ENCODE results near the gene CFAP299.
"Not testable (repeated sequence)": the region's sequence is repeated elsewhere in the genome, so short reads cannot be mapped to it uniquely, and the experiment has no call there.

CFAP299 gene

GRCh38 chr4:80610845-80611677 is 275.5 kb downstream of the CFAP299 start:
- DNase-seq (ENCODE audit: low read depth) = peak; percentile 16

DNA sequence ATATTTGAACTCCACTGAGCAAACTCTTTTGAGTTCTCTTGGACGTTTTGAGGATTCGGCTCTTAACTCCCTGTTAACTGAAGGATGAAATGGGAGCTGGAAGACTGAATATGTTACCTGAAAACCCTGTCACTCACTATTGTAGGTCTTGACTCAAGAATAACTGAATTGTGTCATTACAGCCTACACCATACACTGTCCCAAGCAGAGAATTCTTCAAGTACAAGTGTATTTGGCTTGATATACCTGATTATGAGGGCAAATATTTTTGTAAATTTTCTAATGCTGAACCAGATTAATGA is 276.1 kb downstream of the CFAP299 start:
- no peak for DNase-seq (ENCODE audit: low read depth)

- DNase-seq (ENCODE audit: low read depth) = no peak
These were observed 277.9 kb downstream of the CFAP299 start for GRCh38 chr4:80613470-80613869.

GRCh38 chr4:80614319-80614718 is 278.8 kb downstream of the CFAP299 start:
- no peak for DNase-seq (ENCODE audit: low read depth)

GRCh38 chr4:80615099-80615498 is 279.6 kb downstream of the CFAP299 start:
- DNase-seq (ENCODE audit: low read depth) = no peak

DNA sequence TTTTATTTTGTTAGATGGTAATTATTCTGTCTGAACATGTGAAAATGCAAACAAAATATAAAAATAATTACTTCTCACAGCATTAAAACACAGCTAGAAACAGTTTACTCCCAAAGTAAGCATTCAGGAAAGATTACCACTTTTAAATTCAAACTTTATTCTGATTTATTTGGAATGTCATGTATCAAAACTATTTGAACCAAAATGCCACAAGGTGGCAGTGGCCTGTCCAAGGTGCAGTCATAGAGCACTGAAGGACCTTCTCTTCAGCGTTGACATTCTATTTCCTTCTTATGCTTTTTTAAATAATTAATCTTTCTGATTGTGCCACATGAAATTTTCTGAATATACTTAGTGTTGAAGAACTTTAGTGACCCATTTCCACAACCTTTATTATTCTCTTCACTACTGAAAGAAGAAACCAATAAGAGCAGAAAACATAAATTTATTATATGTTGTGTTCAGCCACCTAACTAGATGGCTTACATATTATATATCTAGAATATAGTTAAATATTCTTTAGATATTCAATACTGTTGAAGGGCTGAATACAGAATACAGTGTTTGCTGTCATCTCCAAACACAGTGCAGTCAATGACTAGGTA is 283.6 kb downstream of the CFAP299 start:
- peak; percentile 0 for DNase-seq (ENCODE audit: low read depth)

DNA sequence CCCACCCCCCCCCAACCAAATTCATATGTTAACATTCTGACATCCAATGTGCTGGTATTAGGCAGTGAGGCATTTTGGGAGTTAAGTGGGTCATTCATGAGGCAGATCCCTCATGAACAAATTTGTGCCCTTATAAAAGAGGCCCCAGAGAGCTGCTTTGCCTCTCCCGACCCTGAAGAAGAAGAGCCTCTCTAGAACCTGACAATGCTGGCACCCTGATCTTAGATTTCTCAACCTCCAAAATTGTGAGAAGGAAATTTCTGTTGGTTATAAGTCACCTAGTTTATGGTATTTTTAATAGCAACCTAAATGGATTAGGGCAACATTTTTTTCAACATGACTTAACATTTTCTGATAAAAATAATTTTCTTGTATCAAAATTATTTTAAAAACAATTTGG is 296.3 kb downstream of the CFAP299 start:
- DNase-seq (ENCODE audit: low read depth) = no peak

- no peak for DNase-seq (ENCODE audit: low read depth)
These were observed 301.7 kb downstream of the CFAP299 start for GRCh38 chr4:80637190-80637589.

GRCh38 chr4:80646061-80646460 is 310.5 kb downstream of the CFAP299 start:
- DNase-seq (ENCODE audit: low read depth) = no peak

- DNase-seq (ENCODE audit: low read depth) = no peak
These were observed 320.1 kb downstream of the CFAP299 start for GRCh38 chr4:80655662-80656061.

GRCh38 chr4:80670118-80670517 is 334.6 kb downstream of the CFAP299 start:
- DNase-seq (ENCODE audit: low read depth) = not testable (repeated sequence)

DNA sequence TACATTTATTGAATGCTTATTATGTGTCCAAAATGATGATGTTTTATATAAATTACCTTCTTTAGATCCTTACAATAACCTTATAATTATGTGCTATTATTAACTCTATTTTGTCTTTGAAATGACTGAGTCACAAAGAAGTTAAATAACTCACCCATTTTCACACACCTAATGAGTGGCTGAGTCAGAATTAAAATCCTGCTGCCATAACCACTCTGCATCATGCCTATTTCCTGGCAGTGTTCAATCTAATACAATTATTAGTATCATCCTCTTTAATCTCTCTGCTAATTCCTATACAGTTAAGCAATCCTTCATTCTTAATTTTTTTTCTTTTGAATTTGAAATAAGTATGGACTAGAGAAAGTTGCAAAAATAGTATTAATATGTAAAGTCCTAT is 342.9 kb downstream of the CFAP299 start:
- DNase-seq (ENCODE audit: low read depth) = no peak

DNA sequence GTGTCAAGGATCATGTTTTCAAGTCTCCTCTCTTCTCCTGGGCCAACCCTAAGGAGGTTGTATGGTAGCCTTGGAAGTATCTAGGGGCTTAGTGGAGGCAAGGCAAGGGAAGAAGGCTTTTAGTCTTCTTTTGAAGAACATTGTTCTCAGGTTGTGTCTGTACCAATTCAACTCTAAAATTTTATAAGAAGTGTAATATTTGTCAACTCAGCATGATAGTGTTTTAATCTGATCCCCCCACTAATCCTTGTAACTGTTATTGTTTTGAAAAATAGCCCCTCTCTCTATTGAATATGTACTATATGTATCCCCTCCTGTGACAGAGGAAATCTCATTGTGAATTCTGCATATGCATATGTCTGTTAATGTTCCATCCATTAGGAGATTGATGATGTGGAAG is 345.4 kb downstream of the CFAP299 start:
- no peak for DNase-seq (ENCODE audit: low read depth)

- DNase-seq (ENCODE audit: low read depth) = no peak
These were observed 349.7 kb downstream of the CFAP299 start for GRCh38 chr4:80685214-80685613.

DNA sequence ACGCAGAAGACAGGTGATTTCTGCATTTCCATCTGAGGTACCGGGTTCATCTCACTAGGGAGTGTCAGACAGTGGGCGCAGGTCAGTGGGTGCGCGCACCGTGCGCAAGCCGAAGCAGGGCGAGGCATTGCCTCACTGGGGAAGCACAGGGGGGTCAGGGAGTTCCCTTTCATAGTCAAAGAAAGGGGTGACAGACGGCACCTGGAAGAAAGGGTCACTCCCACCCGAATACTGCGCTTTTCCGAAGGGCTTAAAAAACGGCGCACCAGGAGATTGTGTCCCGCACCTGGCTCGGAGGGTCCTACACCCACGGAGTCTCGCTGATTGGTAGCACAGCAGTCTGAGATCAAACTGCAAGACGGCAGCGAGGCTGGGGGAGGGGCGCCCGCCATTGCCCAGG is 352.2 kb downstream of the CFAP299 start:
- not testable (repeated sequence) for DNase-seq (ENCODE audit: low read depth)

- no peak for DNase-seq (ENCODE audit: low read depth)
These were observed 358.6 kb downstream of the CFAP299 start for GRCh38 chr4:80694171-80694570.

DNA sequence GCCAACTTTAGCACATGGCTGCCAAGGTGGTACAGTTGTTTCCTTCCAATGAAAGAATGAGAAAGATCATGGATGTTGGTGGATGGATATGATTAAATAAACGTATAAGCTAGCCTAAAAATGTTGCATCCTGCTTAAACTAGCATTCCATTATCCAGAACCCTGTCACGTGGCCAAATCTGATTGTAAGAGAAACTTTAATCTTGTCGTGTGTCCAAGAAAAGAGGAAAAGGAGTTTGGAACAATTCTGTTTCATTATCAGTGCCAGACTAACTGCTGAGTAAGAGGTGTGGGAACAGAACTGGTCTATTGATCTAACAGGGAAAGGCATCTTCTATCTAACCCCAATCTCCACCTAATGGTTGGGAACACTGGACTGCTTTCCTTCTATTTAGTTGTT is 369.8 kb downstream of the CFAP299 start:
- DNase-seq (ENCODE audit: low read depth) = no peak

DNA sequence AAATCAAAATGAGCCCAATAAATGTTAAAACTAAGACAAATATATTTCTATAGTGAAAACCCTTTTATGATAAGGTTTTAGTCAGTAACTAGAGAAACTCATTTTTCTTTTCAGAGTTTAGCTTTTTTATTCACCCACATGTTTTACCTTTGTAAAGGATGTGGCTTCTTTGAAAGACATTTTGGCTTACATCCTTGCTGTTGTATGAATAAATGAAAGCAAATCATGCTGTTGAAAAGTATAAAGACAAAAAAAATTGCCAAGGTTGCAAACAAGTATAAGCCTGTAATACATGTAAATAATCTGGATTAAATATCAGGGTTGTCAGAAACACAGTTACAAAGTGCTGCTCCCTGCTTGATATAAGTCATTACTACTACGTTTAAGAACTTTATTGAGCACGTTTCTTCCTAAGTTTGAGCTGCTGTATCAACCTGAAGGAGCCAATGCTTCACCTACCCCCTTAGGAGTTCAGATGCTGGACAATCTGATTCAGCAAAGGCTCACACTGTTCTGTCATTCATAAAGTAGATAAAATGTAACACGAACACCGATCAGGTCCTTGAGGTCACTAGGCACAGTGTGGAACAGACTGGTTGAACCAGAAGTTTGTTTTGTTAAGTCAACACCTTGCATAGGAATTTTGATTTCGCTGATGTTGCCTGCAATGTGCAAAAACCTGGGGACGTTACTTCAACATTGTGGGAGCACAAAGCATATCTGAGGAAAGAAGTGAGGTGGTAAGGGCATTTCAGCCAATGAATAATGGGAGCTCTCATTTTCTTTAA is 373.7 kb downstream of the CFAP299 start:
- DNase-seq (ENCODE audit: low read depth) = no peak

DNA sequence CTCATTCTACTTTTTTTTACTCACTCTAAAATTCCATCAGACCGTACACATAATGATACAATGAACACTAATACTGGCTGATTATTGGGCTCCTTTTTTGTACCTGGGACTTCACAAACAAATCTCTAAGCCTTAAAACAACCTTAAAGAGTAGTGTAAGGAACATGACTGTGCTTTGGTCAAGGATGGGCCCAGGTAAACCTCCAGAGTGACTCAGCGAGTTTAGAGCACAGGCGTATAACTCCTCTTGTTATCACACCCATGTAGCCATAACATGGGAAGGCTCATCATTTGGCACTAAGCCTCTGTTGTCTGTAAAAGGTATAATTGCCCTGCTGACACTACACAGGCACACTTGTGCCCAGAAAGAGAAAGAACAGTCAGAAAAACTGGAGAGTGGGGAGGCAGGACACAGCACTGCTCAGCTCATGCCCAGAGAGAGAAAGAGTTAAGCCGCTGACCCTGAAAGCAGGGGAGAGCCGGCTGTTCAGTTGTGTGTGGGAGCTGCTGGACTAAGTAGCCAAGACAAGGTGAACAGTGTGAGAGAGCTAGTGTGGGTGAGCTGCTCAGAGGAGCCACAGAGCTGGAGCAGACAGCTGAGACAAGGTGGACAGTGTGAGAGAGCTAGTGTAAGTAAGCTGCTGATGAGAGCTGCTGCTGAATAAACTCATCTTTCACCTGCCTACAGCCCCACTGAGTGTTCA is 375.4 kb downstream of the CFAP299 start:
- DNase-seq (ENCODE audit: low read depth) = no peak

GRCh38 chr4:80711956-80712355 is 376.4 kb downstream of the CFAP299 start:
- no peak for DNase-seq (ENCODE audit: low read depth)

GRCh38 chr4:80713409-80713808 is 377.9 kb downstream of the CFAP299 start:
- DNase-seq (ENCODE audit: low read depth) = no peak

GRCh38 chr4:80717204-80717603 is 381.7 kb downstream of the CFAP299 start:
- no peak for DNase-seq (ENCODE audit: low read depth)

GRCh38 chr4:80726471-80726870 is 390.9 kb downstream of the CFAP299 start:
- no peak for DNase-seq (ENCODE audit: low read depth)

Measured in fibroblast of the conjunctiva (primary cell).